Tibial nerve (tissue), 4 donors: ENCODE measurements around the gene FCER2. TPM values are rescaled to one million over a fixed set of nuclear protein-coding genes. Genes with fewer than 3 reads are reported as not detected.

Experiments used
- DNase-seq, 2 donors: peaks; one replicate each; pipeline ENCODE4 v3.0.0-alpha.2; 2019; ENCODE audit warnings: low spot score in 2 of 2
- H3K27ac ChIP-seq, 4 donors: fragments of 200-600 bp; sonication (generic) in 3 of 4; one replicate each; pipeline ENCODE4 v1.5.1; 2017 to 2019; ENCODE audit warnings: mild to moderate bottlenecking in 1 of 4
- H3K27me3 ChIP-seq, 2 donors: fragments of 200-600 bp; sonication (generic) in 1 of 2; one replicate each; pipeline versions ENCODE4 v1.5.1 to v1.6.0; 2017 to 2019
- H3K36me3 ChIP-seq, 3 donors: fragments of 200-600 bp; sonication (generic); one replicate each; pipeline ENCODE4 v1.5.1; 2018 to 2019
- H3K4me1 ChIP-seq, 4 donors: fragments of 200-600 bp; sonication (generic) in 3 of 4; one replicate each; pipeline ENCODE4 v1.5.1; 2017 to 2019
- H3K4me3 ChIP-seq, 4 donors: fragments of 200-600 bp; sonication (generic) in 3 of 4; one replicate each; pipeline ENCODE4 v1.5.1; 2017 to 2019; ENCODE audit warnings: mild to moderate bottlenecking in 1 of 4, moderate library complexity in 1 of 4
- H3K9me3 ChIP-seq, 4 donors: fragments of 200-600 bp; sonication (generic) in 3 of 4; one replicate each; pipeline ENCODE4 v1.5.1; 2017 to 2019
- CTCF ChIP-seq, 5 experiments: fragments of 200-600 bp in 3 of 5; fragments of 450-650 bp in 2 of 5; sonication (generic) in 3 of 5; IDR thresholded peaks; one replicate each; pipeline ENCODE4 v1.5.1; 2016 to 2019; ENCODE audit warnings: antibody characterized with exemption in 5 of 5, mild to moderate bottlenecking in 3 of 5, moderate library complexity in 2 of 5
- EP300 ChIP-seq, 2 donors: sonication (generic); formaldehyde crosslinking; IDR thresholded peaks; one replicate each; pipeline ENCODE4 v1.6.1; 2017; ENCODE audit warnings: antibody characterized with exemption in 2 of 2, mild to moderate bottlenecking in 1 of 2
- POLR2A ChIP-seq, 2 donors: fragments of 450-650 bp; IDR thresholded peaks; one replicate each; pipeline ENCODE4 v1.6.1; 2017; ENCODE audit warnings: antibody characterized with exemption in 2 of 2, mild to moderate bottlenecking in 2 of 2, moderate library complexity in 2 of 2
- WGBS, 2 donors: methylation state at CpG; one replicate each; pipeline ENCODE4 v1.1.5; 2018; 5-methylcytosine and 5-hydroxymethylcytosine counted together
- total RNA-seq, 4 donors: library from RNA; depleted of rRNA; stranded (reverse); fragments of >200 nt; gene quantifications; one replicate each; pipeline ENCODE4 v1.1.0, GENCODE V29; 2016

Gene FCER2
- total RNA-seq, 4 donors from 2014 or later, result 0.90 to 1.0 TPM; not detected in 2

DNA sequence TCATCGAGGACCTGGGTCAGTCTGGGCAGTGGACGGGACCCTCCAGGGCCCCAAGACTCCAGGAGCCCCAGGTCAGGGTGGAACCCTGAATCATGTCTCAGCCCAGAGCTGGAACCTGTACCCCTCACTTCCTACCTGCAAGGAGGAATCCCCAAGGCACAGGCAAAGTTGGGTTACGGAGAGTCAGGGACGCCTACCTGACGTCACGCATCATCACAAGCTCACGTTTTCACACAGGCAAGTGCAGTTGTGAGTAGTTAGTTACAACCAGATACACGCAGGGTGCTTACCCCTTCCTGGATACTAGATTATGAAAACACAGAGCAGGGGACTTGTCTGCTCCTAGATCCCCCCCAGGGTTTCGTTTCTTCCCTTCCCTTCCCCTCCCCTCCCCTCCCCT, 31.1 kb downstream of the FCER2 start:
- DNase-seq, result no peak
- TF ChIP-seq EP300 (IDR thresholded peaks at IDR 0.05) (no peak), POLR2A (IDR thresholded peaks at IDR 0.05) (no peak), CTCF (IDR thresholded peaks at IDR 0.05) (no peak)
- no peaks in the 10 kb centered on the region for H3K9me3 ChIP-seq
- no peak overlapping the region for H3K4me3 ChIP-seq
- no peak overlapping the region for H3K27ac ChIP-seq
- H3K36me3 ChIP-seq, result no peaks in the 10 kb centered on the region
- 19 to 27% methylated on average over 8 to 9 of the region's 9 CpGs for WGBS, 2 donors
- H3K27me3 ChIP-seq, result peaks cover 0 to 40% of the 10 kb centered on the region in 2 donors
- H3K4me1 ChIP-seq, result peaks cover 0 to 11% (median 0%) of the 10 kb centered on the region in 4 donors

DNA sequence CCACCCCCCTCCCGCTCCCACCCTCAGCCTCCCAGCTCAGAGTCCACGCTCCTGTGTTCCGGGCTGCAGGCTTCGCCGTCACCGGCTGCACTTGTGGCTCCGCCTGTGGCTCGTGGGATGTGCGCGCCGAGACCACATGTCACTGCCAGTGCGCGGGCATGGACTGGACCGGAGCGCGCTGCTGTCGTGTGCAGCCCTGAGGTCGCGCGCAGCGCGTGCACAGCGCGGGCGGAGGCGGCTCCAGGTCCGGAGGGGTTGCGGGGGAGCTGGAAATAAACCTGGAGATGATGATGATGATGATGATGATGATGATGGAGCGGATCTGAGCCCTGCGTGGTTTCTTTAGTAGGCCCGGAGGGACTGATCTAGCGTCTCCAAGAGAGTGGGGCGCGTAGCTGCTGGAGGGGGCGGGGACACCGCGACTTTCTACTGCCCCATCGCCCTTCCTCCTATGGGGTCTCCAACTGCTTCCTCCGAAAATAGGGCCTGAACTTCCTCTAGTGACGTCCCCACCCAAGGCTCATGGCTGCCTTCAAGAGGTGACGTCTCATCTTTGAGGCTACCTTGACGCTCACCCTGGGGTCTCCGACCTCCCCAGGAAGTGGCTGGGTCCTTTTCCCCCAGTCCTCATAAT, 31.7 kb downstream of the FCER2 start:
- H3K4me3 ChIP-seq, result no peak overlapping the region

GRCh38 chr19:7669641-7670040, 32.3 kb downstream of the FCER2 start:
- 24 to 29% methylated on average over 9 of the region's 9 CpGs for WGBS, 2 donors
- Histone ChIP-seq H3K9me3 (no peaks in the 10 kb centered on the region), H3K27me3 (peaks cover 0 to 40% of the 10 kb centered on the region in 2 donors), H3K4me1 (peaks cover 0 to 11% (median 0%) of the 10 kb centered on the region in 4 donors), H3K36me3 (no peaks in the 10 kb centered on the region), H3K4me3 (no peak overlapping the region), H3K27ac (no peak overlapping the region)
- TF ChIP-seq EP300 (IDR thresholded peaks at IDR 0.05) (no peak), CTCF (IDR thresholded peaks at IDR 0.05) (no peak), POLR2A (IDR thresholded peaks at IDR 0.05) (no peak)
- no peak for DNase-seq

More for the DNA sequence above, 31.7 kb downstream of the FCER2 start:
- H3K36me3 ChIP-seq, result no peaks in the 10 kb centered on the region
- peaks cover 0 to 40% of the 10 kb centered on the region in 2 donors for H3K27me3 ChIP-seq
- WGBS, 2 donors, result 0% methylated on average over 34 to 39 of the region's 43 CpGs
- TF ChIP-seq CTCF (IDR thresholded peaks at IDR 0.05) (no peak), EP300 (IDR thresholded peaks at IDR 0.05) (no peak), POLR2A (IDR thresholded peaks at IDR 0.05) (no peak)
- H3K4me1 ChIP-seq, result peaks cover 0 to 11% (median 0%) of the 10 kb centered on the region in 4 donors
- H3K9me3 ChIP-seq, result no peaks in the 10 kb centered on the region
- no peak for DNase-seq
- no peak overlapping the region for H3K27ac ChIP-seq

DNA sequence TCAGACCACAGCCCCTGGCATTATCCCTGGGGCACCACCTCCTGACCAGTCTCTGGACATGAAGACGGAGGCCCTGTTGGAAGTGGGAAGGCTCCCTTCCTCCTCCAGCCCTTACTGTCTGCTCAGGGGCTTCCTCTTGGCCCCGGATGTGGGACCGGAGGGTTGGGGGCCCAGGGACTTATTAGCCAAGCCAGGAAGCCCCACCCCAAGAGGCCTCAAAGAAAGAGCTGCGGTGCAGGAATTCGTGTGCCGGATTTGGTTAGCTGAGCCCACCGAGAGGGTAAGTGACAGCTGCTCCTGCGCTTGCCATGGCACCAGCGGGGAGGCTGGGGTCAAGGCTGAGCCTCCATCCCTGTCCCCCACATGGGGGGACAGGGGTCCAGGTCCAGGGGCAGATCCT, 33.1 kb downstream of the FCER2 start, which contains the start of gene RETN:
Gene RETN, plus strand, starts transcription at position 208 of the 400 bp plus-strand sequence. CDS start 278 bp downstream, outside the sequence.
- DNase-seq, result no peak
- Histone ChIP-seq H3K27me3 (peaks cover 0 to 46% of the 10 kb centered on the region in 2 donors), H3K9me3 (no peaks in the 10 kb centered on the region), H3K4me1 (peaks cover 0 to 6% (median 0%) of the 10 kb centered on the region in 4 donors), H3K36me3 (no peaks in the 10 kb centered on the region), H3K27ac (no peak within 1 kb of the TSS), H3K4me3 (no peak within 1 kb of the TSS)
- 68 to 84% methylated on average over 9 of the region's 9 CpGs for WGBS, 2 donors
- TF ChIP-seq EP300 (IDR thresholded peaks at IDR 0.05), result no peak
- TF ChIP-seq CTCF (IDR thresholded peaks at IDR 0.05), result no peak
- TF ChIP-seq POLR2A (IDR thresholded peaks at IDR 0.05), result no peak

DNA sequence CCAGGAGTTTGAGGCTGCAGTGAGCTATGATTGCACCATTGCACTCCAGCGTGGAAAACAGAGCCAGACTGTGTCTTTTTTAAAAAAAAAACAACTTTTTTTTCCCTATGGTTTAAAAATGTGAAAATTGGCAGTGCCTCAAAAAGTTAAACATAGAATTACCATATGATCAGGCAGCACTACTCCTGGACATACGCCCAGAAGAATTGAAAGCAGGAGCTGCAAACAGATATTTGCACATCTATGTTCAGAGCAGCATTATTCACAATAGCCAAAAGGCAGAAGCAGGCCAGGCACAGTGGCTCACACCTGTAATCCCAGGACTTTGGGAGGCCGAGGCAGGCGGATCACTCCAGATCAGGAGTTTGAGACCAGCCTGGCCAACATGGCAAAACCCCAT, 36.9 kb downstream of the FCER2 start:
- WGBS, 2 donors, result 35 to 53% methylated on average over 4 of the region's 4 CpGs
- H3K27me3 ChIP-seq, result peaks cover 0 to 23% of the 10 kb centered on the region in 2 donors
- no peak for TF ChIP-seq CTCF (IDR thresholded peaks at IDR 0.05)
- no peak for TF ChIP-seq EP300 (IDR thresholded peaks at IDR 0.05)
- TF ChIP-seq POLR2A (IDR thresholded peaks at IDR 0.05), result no peak

More for the DNA sequence above, 36.9 kb downstream of the FCER2 start:
- peaks cover 0 to under 1% (median 0%) of the 10 kb centered on the region in 4 donors for H3K4me1 ChIP-seq
- no peak overlapping the region for H3K27ac ChIP-seq
- H3K4me3 ChIP-seq, result no peak overlapping the region
- no peak for DNase-seq
- H3K9me3 ChIP-seq, result no peaks in the 10 kb centered on the region
- H3K36me3 ChIP-seq, result no peaks in the 10 kb centered on the region
